ENCODE results near the gene C11orf87.

Gene C11orf87

DNA sequence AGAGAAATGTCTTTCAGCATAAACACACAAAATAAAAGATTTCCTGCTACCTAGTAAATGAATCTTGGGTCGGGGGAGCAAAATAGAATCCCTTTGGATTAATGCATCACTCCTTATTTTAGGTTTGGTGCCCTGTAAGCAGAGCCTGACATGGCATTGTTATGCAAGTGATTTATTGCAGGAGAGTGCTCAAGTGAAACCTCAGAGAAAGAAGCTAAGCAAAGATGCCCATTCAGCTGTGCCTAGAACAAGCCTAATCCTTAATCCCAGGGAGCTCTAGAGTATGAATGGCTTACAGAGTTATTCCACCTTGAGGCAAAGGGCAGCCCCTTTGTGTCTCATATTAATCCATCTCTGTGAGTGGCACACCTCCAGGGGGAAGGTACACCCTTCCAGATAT lies 21.1 kb downstream of the C11orf87 start:
- no peak for DNase-seq (ENCODE audit: low read depth)

- no peak for DNase-seq (ENCODE audit: low read depth)
Observed at GRCh38 chr11:109454857-109455256, 32.9 kb downstream of the C11orf87 start.
